GM18517 (cell line): ENCODE data around the gene CACNA1C.

Source experiments
- ATAC-seq: cut with Tn5 transposase; IDR thresholded peaks from one replicate; pipeline ENCODE4 v1.9.1; 2021; ENCODE audit warnings: mild to moderate bottlenecking, moderate library complexity; ENCODE audit not compliant: unreplicated experiment

The CACNA1C gene

GRCh38 chr12:2166696-2167095 lies 113.9 kb downstream of the CACNA1C start:
- no peak for ATAC-seq

DNA sequence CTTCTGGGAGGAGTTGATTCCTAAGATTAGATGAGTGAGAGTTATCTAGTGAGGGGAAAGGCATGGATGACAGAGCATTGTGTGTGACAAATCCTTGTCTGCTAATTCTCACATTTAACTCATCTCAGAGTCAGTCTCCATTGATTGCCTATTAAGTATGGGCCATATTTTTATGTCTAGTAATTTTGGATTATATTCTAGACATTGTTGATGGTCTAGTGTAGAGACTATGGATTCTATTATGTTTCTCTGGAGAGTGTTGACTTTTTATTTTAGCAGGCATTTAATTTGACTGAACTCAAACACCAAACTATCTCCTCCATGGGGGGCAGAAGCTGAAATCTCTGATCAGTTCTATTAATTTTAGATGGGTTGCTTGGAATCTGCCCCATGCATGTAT lies 114.4 kb downstream of the CACNA1C start:
- ATAC-seq: no peak

- no peak for ATAC-seq
Observed at GRCh38 chr12:2168808-2169207, 116.0 kb downstream of the CACNA1C start.

DNA sequence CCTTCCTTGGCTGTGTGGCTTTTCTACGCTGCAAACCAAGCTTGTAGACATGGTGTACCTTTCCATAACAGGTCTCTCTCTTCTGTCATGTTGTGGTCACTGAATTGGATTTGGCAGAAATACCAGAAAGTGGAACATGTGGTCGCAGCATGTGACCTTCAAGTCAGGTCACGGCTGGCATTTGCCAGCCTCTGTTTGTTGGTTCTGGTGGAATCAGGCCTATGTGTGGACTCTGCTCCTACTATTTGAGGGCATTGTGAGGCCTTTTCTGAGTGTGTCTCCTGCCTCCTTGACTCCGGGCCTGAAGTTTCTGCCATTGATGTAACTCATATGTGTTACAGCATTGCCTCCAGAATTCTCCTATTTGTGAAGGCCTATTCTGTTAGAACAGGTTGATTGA lies 116.7 kb downstream of the CACNA1C start:
- no peak for ATAC-seq

DNA sequence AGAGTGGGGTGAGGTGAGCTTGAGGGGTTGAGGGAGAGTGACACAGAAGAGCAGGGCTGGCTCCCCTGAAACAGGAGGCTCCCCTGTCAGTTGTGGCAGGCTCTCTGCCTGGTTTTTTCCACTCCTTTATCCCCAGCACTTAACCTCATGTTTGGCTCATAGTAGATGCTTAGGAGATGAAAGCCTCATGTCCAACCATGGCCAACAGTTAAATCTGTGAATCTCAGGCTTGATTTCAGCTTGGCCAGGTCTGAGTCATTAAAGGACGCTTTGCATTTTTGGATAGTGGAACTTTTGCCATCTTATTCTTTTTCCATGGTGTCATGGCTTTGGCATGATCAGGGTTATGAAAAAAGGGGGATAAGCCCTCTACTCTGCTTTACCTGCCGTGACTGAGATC lies 117.2 kb downstream of the CACNA1C start:
- ATAC-seq: no peak

- ATAC-seq: no peak
Observed at GRCh38 chr12:2170376-2170775, 117.6 kb downstream of the CACNA1C start.

DNA sequence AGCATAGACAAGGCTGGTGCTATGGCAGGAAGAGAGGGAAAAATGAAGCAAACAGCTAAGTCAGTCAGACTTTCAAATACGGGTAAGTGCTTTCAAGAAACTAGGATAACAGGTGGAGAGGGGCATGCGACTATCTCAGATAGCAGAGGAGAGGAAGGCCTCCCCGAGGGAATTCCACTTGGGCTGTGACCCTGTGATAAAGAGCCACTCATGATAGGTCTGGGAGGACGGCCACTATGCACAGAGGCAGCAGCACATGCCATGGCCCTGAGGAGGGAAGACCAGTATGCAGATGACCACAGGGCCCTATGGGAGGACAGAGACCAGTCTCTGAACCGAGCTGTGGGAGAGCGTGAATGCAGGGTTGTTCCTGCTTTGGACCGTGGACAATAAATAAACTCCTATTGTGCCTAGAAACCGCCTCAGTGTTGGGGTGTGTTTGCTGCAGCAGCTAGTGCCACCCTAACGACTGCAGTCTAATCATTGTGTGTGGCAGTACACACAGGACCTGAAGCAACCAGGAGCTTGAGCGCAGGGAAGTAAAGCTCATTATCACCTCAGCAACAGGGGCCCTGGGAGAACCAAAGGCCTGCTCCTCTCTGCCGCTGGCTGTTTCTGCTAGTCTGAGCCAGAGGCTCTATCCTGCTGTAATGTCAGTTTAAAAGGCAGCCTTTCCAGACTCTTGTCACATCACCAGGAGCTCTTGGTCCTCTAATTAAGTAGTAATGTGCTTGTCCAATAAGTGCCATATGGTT lies 119.1 kb downstream of the CACNA1C start:
- ATAC-seq: no peak

DNA sequence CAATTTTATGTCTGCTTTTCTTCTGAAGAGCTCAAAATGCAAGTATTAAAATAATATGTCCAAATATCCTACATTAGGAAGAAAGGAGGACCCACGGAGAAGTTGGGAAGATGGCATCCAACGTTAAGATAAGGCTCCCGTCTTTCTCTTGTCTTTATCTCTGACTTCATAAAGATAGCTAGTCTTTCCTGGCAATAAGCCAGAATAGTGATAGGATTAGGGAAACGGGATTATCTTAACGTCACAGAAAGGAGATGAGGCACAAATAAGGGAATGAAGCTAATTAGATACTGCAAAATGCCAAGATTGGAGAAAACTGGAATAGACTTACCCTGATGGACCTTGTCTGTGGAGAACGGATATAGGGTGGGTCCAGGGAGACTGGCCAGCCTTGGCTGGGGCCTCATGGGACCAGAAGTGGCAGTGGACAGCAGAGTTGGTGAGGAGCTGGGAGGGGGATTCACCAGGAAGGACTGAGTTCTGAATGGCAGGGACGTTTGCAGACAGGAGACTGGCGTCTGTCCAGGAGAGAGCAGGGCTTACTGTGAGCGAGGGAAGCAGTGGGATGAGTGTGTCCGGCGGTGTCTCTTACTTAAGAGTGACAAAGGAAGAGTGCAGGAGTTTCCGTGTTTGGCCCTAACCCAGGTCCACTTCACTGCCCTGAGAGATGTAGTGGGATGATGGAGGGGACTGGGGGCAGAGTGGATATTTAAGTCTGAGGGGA lies 119.9 kb downstream of the CACNA1C start:
- no peak for ATAC-seq

- no peak for ATAC-seq
Observed at GRCh38 chr12:2173971-2174370, 121.2 kb downstream of the CACNA1C start.

GRCh38 chr12:2177003-2177402 lies 124.2 kb downstream of the CACNA1C start:
- no peak for ATAC-seq

- ATAC-seq: no peak
Observed at GRCh38 chr12:2177751-2178150, 125.0 kb downstream of the CACNA1C start.

DNA sequence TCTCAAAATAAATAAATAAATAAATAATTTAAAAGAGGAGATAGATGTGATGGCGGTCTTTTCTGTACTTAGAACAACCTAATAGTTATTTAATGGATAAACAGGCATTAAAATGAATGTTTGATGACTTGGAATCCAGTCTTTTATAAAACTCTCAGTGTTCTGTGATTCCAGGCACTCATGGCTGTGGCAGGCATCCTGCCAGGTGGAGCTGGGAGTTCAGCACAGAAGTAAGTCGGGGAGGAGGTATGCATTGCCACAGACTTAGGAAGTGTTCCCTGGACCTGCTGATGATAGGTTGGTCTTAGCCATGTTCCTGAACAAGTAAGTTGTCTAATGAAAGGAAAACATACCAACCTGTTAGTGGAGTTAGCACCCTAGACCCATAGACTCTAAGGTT lies 126.3 kb downstream of the CACNA1C start:
- ATAC-seq: no peak

DNA sequence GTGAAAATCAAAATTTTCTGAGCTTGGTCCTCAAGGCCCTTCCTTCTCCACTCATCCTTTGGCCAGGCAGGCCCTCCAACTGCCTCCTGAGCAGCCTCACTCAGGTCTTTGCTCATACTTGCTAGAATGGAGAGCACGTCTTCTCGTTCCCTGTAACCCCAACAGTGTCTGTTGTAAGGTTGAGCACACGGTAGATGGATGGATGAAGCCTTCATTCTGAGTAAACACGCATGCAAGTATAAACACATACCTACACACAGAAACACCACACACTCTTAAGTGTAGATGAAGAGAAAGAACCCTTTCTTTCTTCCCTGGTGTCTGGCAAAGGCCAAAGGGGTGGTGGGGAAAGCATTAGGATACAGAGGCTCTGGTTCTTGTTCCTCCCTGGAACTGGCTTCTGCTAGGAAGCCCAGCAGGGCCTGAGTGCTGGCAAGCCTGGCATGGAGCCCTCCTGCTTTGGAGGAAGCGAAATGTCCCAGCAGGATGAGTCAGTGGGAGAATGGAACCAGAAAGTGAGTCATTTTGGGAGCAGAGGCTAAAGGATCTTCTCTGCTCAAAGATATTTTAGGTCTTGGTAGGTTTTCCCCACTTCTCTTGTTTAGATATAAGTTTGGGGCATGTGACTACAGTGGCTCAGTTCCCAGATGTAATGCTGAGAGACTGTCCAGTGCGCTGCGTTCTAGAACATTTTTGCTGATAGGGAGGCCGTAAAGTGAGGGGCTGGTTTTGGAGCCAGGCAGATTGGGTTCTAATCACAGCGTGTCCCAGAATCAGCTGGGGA lies 127.4 kb downstream of the CACNA1C start:
- no peak for ATAC-seq

- ATAC-seq: no peak
Observed at GRCh38 chr12:2180737-2181082, 127.9 kb downstream of the CACNA1C start.

GRCh38 chr12:2183556-2184541 lies 131.1 kb downstream of the CACNA1C start:
- no peak for ATAC-seq

GRCh38 chr12:2185751-2186341 lies 133.1 kb downstream of the CACNA1C start:
- ATAC-seq: no peak

DNA sequence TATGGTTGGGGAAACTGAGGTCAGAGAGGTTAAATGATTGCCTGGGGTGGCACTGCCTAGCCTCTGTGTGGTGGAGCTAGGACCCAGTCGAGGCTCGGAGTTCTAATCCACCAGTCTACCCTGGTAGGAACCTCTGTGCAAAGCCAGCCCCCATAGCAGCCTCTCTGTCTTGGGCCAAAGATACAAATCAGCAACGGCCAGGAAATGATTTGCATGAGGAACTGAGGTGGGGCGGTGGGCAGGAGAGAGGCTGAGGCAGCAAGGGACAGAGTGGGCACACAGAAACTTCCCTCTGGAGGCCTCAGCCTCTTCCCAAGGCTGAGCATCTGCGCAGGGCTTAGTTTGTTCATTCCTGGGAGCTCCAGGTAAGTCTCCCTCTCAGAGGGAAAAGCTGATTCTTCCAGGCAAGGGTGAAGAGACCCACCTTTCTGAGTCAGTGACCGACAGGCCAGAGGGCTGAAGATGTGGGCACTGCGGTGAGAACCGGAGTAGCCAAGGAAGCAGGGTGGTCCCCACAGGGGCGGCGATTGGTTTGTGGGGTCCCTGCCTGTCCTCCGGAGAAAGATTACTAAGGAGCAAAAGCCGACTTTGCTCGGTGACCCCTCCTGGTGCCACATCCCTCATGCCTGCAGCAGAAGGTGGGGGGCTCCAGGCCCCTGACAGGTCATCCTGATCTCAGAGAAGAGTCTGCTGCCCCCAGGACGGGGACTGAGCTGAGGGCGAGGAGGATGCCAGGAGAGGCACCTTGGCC lies 134.6 kb downstream of the CACNA1C start:
- ATAC-seq: no peak

DNA sequence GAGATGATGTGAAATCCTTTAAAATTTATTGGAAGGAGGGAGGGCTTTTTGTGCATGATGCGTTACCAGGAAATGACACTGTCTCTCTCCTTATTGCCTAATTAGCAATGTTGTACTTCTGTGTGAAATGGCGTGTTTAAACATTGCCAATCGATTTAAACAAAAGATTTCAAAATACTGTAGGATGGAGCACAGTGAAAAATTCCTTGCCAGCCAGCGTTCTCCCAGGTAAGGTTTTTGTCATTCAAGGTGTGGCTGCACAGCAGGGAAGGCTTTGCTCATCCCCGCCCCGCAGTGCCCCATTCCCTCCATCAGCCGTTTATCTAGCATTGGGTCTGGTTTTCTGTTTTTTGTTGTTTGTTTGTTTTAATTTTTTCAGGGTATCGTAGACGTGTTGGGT lies 137.3 kb downstream of the CACNA1C start:
- ATAC-seq: no peak

DNA sequence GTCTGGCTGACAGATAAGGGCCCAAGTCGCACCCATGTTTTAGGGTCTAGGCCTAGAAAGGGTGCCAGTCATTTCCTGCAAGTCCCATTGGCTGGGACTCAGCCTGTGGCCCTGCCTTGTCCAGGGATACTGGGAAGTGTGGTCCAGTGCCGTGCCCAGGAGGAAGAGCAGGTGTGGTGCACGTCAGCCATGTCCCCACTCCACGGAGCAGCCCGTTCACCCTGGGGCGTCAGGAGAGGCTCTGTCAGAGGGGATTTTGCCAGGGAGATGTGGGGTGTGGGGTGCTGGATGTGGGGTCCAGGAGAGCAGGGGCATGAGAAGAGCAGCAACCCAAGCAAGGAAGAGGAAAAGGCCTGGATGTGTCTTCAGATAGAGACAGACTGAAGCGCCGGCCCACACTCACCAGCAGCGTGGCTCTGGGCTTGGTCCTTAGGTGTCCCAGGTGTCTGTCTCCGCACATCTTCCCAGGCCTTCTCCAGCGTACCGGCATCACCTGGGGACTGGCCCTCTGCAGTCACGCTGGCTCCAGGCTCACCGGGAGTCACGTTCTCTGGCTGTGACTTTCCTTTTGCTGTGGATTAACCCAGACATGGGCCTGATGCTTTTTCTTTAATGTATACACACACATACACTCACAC lies 138.2 kb downstream of the CACNA1C start:
- no peak for ATAC-seq
